Kasumi-1 (cell line): ENCODE results near the gene ITGB5.
"Not testable (repeated sequence)": the region's sequence is repeated elsewhere in the genome, so short reads cannot be mapped to it uniquely, and the experiment has no call there.

Source experiments
- DNase-seq, 2 experiments: peaks; one replicate each; lab custom pipeline; 2025; lab: John Stamatoyannopoulos, UW

ITGB5 gene

DNA sequence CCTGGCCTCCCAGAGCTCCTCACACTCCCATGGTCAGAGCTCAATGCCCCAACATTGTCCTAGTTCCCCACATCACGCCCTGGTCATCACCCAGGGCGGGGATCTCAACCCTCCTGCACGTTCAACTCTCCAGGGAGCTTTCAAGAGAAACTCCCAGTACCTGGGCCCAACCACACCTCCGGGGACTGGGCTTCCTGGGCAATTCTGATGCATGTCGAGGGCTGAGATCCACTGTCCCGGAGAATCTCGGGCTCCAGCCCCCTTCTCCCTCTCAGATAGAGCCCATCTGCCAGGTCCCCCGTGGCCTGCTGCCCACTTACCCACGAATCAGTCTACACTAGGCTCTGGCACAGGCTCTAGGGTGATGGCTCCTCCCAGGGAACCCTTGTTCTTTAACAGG is 117.7 kb downstream of the ITGB5 start:
- no peak for DNase-seq

DNA sequence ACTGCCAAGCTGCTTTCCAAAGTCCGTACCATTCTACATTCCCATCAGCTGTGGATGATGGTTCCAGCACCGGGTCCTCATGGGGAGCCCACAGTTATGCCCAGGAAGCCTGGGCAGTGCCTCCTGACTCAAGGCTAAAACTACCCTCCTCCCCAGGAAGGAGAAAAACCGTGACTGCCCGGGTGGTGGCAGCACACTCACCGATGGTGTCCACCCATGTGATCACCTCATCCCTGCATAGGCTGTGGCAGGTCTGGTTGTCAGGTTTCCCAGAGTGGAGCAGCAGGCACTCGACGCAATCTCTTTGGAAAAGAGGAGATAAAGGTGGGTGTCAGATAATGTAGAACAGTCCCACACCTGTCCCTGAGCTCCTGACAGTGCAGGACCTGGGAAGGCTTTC is 118.4 kb downstream of the ITGB5 start:
- DNase-seq: no peak

DNA sequence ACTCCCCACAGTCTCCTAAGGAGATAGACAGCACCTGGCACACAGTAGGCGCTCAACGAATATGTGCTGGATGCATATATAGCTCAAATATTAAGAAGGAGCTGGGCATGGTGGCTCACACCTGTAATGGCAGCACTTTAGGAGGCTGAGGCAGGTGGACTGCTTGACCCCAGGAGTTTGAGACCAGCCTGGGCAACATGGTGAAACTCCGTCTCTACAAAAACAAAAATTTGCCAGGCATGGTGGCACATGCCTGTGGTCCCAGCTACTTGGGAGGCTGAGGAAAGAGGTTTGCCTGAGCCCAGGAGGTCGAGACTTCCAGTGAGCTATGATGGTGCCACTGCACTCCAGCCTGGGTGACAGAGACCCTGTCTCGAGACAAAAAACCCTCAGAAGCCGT is 119.5 kb downstream of the ITGB5 start:
- no peak for DNase-seq

DNA sequence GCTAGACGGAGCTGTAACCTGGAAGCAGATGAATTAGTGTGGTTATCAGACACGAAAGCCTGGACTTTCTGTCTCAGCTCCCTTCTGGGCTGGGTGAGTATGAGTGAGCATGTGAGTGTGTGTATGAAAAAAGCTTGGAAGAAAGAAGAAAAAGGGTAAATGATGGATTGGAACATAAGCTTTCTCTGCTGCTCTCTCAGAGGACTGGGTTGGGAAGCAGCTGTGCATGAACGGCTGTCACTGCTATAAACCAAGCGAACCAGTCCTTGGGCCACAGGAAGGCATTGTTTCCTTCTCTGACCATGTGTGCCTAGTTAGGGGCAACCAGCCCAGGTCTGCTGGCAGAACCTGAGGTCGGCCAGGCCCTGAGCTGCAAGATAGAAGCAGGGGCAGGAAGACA is 119.9 kb downstream of the ITGB5 start:
- DNase-seq: no peak

DNA sequence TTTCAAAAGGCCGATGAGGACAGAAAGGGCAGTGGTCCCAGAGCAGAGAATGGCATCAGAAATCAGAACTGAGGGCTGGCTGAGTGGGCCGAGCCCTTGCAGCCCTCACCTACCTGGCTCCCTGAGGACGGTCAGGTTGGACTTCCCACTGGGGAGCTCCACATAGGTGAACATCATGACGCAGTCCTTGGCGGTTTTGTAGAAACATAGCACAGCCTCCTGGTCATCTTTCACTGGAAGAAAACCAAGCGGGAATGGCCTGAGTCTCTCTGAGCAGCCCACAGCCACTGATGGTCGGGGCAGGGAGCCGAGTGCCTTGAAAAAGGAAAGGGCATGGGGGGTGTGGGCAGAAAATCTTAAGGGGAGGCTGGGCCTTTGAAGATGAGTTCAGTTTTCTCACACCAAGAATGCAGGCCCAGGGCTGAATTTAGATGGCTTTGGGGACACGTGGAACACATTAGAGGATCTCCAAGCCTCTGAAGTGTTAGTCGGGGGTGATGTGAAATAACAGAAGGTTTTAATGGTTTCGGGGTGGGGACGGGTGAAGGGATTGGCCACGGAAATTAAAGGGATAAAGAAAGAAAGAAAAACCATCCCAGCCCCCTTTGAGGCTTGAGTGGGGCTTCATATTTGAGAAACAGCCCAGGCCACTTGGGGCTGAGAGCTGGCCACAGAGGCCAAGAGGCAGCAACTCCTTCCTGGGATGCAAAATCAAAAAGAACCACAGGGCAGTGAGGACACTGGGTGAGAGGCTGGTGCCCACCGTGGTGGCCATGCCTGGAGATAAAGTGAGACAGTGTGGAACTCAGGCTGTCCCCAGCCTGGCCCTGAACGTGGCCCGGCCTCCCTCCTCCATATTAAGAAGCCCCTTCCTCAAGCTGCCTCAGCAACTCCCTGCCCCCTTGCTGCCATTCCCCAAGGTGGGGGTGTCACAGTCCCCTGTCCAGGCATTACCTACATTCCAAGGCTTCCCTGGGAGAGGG is 120.8 kb downstream of the ITGB5 start:
- no peak for DNase-seq

DNA sequence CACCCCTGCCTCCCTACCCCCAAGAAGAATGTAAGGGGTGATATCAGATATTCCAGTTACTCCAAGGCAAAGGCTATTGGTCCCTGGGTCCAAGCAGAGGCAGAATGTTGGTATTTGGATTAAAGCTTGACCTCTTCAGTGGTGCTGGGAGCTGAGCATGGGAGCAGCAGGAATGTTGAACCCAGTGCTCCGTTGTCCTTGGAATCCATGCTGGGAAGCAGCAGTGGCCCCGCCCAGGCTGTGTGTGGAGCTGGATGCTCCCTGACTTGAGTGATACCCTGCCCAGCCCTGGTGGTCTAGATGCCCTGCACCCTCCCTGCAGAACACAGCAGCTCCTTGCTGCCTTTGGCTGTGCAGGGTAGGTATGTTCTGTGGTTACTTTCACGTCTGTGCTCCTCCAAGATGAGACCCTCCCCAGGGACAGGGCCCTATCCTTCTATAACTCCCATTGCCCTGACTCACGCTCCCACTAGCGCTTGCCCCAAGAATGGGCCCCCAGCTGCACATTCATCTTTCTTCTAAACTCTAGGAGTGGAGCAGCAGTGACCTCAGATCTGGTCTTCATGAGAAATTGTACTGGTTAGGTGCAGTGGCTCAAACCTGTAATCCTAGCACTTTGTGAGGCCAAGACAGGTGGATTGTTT is 121.8 kb downstream of the ITGB5 start:
- no peak for DNase-seq

DNA sequence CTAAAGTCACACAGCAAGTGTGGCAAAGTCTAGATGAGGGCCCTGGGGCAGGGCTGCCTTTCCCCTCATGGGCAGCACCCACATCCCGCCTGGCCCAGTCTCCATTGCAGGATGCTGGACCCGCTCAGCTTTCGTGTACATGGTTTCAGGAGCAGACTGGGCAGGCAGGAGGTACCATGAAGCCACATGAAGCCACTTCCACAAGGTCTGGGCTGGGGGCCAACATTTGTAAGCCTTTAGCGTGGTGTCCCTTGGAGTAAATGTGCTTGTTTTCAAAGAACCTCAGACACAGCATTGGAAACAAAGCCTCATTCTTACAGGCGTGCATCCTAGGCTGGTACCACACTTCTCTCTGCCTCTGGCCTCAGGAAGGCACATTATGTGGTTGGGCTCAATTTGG is 122.4 kb downstream of the ITGB5 start:
- no peak for DNase-seq

DNA sequence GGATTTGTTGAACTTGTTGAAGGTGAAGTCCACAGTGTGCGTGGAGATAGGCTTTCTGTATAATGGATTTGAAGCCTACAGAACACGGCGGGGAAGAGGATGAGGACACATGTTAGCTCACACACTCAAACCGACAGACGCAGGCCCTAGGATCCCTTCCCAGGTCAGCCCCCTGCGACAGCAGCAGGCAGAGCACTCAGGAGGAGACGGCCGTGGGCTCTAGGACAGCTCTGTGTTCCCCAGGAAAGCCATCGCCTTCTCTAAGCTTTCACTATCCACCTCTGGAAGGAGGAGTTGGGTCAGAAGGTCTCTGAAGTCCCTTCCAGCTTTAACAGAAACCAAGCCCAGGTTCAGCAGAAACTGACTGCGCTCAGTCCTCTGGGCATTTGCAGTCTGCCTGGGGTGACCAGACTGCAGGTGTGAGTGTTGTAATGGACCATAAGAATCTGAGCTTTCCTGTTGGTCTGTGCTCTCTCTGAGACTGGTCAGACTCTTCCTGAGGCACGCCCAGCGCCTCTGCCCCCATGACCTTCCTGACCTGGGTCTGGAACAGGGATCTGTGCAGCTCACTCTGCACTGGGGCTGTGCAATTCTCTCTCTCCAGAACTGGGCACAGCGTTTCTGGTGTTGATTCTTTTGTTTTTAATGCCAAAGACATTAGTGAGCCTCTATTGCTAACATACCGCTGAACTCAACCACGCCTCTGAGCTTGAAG is 123.4 kb downstream of the ITGB5 start:
- DNase-seq: no peak

DNA sequence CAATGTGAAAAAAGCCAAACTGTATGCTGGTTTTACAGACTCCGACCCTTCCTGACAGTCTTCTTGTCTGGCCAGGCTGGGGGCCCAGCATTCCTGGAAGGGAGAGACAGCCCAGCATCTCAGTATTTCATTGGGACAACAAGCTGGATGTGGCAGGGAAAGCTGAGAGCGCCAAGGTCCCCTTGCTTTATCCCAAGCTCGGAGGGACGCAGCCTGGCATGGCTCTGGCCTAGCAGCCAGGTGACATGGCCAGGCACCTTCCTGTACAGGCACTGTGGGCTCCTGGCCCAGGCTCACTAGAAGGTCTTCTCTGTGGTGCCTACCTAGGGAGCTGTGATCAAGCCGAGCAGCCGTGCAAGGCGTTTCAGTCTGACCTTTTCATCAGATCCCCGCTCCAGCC is 124.0 kb downstream of the ITGB5 start:
- no peak for DNase-seq

DNA sequence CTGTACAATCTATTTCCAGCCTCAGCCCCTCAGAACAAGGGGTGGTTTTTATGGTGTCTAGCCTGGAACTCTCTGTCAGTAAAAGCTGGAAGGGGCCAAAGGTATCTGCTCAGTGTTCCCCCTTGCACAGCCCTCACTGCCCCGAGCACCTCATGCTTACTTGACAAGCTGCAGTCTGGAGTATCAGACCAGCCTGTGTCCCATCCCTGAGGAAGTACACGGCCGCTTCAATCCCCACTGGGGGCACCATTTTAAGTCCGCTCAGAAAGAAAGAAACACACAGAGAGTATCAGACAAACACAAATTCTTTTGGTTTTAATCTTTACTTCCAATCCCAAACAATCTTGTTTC is 124.5 kb downstream of the ITGB5 start:
- DNase-seq: no peak

DNA sequence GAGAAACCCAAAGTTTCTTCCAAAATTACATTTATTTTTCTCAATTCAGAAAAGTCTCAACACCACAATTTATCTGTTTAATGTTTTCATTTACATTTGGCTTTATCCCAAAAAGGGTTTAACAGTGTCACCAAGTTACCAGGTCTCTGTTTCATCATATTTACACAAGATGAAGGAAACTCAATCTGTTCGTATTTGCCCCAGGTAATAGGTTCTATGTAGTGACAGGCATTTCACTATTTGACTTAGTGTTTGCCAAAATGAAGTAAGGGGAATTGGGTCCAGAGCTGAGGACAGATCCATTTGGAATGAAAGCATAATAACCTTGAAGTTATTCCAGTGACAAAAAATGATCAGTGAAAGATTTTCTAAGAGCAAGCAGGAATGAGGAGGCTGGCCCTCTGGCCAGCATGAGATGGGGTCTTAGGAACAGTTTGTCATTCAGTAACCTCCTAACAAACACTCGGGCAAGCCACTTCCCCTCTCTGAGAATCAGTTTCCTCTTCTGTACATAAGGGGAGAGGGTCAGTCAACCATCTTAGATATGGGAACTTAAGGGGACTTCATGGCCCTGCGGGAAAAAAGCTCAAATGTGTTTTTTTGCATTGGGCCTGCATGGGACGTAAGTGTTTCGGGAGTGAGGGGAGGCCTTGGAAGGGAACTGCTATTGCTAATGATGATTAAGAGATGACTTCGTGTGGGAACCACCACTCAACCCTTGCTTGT is 125.1 kb downstream of the ITGB5 start:
- no peak for DNase-seq

DNA sequence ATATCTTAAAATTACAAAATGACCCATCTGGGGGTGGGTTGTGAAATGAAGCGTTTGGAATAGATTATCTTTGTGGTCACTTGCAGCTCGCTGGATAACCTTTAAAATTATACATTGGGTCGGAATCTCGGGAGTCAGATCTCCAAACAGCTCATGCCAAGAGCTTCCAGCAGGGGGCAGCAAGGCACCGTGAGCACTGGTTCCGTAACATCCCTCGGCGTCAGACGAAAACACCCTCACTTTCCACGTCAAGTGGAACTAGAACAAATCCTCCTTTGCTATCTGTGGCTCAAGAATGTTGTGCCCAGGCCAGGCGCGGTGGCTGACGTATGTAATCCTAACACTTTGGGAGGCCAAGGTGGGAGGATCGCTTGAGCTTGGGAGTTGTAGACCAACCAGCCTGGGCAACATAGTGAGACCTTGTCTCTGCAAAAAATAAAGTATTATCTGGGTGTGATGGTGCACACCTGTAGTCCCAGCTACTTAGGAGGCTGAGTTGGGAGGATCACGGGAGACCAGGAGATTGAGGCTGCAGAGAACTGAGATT is 125.8 kb downstream of the ITGB5 start:
- peak; percentile 45 to 69 for DNase-seq

DNA sequence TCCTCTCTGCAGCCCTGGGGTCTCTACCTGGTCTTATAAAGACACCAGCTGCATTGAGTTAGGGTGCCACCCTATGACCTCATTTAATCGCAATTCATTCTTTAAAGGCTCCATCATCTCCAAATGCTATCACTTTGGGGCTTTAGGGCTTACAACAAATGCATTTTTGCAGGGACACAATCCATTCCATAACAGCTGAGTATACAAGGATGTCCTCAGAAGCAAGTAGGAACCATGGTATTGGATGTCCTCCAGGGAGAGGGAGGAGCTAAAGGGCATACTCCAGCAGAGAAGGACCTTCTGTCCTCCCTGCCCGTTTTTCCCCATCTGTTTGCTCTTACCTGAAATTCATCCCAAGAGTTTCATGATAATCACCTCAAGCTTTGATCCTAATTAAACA is 126.6 kb downstream of the ITGB5 start:
- DNase-seq: no peak

DNA sequence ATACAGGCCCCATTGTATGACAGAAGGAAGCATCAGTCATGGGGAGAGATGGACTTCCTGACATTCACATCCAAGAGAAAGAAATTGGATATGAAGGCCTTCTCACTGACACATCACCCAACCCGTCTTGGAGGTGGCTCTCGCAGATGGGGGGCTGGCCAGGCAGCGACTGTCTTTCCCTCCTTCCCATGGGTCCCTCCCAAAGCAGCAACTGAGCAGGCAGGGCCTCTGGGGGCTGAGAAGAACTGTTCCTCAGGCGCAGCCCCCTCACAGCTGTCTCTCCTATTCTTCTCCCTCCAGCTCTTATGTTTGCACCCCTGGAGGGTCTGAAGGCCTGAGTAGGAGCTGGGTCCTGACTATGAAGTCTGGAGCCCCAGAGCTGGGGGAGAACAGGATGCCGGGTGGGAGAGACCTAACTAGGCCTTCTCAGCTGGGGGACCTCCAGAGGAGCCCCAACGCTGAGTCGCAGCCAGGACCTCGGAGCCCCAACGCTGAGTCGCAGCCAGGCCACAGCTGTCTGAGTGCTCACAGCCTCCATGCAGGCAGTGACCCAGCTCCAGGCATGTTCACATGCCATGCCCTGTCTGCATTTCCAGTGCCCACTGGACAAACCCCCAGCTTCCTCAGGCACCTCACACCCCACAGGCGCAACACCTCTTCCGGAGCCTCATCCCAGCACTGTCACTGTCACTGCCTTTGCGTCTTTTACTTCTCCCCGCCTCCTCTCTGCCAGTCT is 127.3 kb downstream of the ITGB5 start:
- no peak for DNase-seq

DNA sequence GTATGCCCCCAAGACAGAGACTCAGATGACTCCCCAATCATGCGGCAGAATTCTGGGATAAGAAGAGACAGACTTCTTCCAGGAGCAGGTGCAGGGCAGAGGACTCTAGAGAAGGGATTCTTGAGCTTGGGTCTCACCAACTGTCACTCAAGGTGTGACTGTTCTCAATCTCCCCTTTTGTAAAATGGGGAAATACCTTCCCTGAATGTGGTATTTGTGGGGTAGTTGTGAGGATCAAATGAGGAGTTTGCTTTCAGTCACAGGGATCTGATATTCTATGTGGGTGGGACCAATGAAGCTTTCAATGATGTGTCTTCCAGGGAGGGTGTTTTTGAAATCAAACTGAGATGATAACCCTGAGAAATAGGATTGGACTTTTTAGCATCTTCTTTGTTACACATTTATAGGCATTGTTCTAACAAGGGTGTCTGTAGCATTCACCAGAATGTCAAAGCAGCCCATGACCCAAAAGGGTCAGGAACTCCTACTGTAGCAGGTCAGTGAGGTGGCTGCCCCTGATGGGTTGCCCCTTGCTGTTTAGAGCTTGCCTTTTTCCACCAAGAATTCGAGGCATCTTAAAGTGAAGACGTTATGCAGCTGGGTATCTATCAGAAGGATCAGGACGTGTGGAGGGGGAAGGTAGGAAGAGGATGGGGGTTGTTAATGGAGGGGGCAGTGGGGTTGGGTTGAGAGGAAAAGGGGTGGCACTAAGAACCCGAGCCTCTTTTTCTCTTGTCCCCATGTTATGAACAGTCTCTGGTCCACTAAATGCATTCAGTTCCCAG is 128.1 kb downstream of the ITGB5 start:
- DNase-seq: no peak

DNA sequence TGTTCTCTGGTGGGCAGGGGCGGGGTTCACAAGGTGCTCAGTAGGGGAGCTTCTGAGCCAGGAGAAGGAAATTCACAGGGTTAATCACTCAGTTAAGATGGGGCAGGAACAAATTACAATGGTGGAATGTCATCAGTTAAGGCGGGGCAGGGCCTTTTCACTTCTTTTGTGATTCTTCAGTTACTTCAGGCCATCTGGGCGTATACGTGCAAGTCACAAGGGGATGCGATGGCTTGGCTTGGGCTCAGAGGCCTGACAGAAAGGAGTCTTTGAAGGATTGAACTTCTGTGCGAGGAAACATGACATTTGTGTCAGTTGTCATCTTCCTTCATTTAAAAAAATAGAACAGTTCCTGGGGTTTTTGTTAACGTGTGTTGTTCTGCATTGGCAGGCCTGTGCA is 129.2 kb downstream of the ITGB5 start:
- DNase-seq: not testable (repeated sequence)

DNA sequence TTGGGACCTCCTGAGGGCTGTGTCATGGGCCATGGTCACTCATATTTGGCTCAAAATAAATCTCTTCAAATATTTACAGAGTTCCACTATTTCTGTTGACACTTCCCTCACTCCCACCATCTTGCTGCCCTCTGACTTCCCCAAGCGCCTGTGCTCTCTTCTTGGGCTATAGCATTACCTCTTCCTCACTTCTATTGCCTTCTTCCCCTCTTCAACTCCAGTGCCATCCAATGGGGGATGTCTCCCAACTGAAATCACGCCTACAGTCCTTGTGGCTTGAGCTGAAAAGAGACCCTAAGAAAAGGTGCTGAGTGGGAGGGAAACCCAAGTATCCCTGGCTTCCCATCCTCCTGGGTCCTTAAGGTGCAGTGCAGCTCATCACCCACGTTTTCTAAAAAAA is 135.1 kb downstream of the ITGB5 start:
- DNase-seq: no peak

DNA sequence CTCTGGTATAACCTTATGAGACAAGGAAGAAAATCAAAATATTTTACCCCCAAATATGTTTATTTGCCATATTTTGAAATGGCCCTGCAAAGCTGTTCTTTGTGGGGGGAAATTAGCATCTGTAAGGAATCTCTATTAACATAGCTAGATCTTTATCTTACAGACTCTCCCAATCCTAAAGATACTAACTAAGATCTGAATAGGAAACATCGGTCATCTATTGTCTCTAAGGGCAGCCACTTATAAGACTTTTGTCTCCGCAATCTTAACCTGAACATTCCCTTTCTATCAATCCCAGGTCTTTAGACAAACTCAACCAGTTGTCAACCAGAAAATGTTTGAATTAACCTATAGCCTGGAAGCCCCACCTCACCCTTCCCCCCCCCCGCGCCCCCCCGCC is 135.7 kb downstream of the ITGB5 start:
- no peak for DNase-seq

DNA sequence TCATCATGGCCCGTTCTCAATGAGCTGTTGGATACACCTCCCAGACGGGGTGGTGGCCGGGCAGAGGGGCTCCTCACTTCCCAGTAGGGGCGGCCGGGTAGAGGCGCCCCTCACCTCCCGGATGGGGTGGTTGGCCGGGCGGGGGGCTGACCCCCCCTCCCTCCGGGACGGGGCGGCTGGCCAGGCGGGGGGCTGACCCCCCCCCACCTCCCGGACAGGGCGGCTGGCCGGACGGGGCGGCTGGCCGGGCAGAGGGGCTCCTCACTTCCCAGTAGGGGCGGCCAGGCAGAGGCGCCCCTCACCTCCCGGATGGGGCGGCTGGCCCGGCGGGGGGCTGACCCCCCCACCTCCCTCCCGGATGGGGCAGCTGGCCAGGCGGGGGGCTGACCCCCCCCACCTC is 137.3 kb downstream of the ITGB5 start:
- DNase-seq: not testable (repeated sequence)

DNA sequence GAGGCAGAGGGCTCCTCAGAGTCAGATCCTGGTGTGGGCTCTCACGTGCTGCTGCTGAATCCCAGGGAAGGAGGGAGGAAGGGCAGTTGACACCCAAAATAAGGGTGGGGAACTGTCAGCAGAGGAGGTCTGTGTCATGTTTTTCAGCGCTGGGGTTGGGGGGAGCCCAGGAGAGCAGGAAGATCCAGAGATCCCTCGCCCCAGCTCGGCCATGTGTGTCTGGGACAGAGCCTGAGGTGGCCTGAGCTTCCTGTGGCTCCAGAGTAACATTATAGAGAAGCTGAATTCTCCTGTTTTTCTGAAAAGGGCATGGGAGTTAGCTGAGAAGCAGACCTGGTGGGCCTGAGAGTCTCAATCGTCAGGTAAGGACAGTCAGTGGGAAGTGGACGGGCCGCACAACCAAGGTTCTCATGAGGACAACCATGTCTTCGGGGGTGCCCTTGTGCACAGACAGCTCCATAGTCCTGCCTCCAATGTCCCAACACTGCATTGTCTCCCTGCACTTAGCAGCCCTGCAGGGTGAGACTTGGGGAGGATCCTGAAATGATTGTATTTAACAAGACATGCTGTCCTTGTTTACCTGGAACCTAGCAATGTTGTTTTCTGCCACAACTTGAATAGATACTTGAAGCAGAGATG is 138.5 kb downstream of the ITGB5 start:
- DNase-seq: no peak
